ENCODE results near the gene GON7. TPM values are rescaled to one million over a fixed set of nuclear protein-coding genes. Genes with fewer than 3 reads are reported as not detected.
"Not testable (repeated sequence)": the region's sequence is repeated elsewhere in the genome, so short reads cannot be mapped to it uniquely, and the experiment has no call there.

GON7 gene
- polyA plus RNA-seq, 10 donors, result 7.5 to 12.0 (median 8.4) TPM

DNA sequence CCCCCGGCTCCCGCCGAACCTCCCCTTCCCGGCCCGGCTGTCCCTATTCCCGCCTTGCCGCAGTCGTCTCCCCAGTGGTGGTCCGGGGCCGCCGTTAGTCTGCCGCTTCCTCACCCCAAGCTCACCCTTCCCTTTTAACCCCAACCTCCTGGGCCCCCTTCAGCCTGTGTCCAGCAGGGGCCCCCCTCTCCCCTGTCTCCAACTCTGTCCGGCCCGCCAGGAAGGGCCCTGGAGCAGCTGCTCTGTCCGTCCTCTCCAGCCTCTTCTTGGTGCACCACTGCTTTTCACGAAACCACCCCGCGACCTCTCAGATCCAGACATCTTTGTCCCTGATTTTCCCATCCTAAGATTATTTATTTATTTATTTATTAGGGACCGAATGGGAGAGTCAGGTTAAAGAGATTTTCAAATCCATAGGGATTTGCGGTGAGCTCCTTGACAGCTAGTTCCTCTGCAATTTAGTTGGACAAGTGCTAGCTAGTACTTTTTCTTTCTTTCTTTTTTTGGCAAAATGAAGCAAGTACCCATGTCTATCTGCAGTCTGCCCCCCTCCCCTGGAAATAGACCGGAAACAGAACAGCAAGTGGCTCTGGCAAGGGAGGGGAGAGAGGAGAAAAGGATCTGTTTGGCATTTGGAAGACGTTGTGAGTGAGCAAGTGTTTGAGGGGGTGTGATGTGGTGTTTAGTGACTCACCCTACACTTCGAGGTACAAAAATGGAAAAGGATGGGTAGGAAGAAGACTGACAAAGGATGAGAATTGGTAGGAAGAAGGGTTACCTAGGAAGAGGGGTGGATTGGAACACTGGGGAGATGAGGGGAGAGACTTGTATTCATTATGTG, 823 bp upstream of the GON7 start:
- peak; percentile 43 to 90 (median 68) for DNase-seq

GRCh38 chr14:93201155-93201704, 5.6 kb downstream of the GON7 start:
- DNase-seq, result no peak

DNA sequence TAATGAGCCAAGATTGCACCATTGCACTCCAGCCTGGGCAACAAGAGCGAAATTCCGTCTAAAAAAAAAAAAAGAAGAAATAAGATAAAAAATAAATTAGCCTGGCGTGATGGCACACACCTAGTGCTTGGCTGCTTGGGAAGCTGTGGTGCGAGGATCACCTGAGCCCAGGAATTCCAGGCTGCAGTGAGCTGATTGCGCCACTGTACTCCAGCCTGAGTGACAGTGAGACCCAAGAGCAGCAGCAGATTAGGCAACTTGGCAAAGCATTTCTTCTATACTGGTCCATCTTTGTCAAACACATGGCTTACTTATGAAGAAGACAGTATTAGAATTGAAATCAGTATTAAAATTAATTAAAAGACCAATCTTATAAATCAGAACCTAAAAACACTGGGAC, 6.3 kb downstream of the GON7 start:
- no peak for DNase-seq

GRCh38 chr14:93199031-93199430, 7.8 kb downstream of the GON7 start:
- no peak for DNase-seq

DNA sequence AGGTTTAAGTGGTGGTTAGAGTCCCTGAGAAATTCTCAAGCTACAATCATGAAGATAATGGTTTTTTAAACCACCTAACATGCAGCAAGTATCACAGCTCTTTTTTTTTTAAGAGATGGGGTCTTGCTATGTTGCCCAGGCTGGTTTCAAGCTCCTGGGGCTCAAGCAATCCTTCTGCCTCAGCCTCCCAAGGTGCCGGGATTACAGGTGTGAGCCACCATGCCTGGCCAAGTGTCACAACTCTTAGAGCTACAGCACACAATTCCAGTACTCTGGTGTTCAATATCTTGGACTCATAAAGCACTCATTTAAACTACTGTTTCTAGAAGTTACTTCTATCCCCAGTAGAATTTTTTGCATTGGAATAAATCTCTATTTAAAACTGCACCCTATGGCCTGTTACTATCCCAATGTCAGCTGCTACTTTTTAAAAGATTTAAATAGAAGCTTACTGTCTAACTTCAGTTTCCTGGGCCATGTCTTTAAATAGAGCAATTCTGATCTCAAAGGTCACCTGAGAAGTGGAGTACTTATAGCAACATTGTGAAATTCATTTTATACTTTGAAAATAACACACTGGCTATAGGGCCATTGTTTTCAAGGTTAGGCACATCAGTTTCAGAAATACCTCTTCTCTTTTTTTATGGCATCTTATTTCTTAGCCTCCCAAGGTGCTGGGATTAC, 11.4 kb downstream of the GON7 start:
- DNase-seq, result no peak

- no peak for DNase-seq
These were observed 19.9 kb downstream of the GON7 start for GRCh38 chr14:93186956-93187355.

DNA sequence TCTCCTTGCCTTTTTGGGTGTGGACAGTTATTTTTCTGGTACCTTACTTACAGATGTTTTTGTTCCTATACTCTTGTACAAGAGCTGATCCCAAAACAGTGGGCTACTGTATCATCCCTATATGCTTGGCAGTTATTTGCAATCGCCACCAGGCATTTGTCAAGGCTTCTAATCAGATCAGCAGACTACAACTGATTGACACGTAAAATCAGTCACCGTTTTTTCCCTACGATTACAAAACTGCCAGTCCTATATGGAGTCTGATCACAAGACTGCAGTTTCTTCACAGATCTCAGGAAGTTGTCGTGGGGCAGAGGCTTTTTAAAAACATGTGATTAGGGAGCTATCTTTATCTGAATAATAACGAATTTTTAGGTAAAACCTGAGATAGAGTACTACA, 20.4 kb downstream of the GON7 start:
- DNase-seq, result peak in 1 of 3 donors; percentile 6

DNA sequence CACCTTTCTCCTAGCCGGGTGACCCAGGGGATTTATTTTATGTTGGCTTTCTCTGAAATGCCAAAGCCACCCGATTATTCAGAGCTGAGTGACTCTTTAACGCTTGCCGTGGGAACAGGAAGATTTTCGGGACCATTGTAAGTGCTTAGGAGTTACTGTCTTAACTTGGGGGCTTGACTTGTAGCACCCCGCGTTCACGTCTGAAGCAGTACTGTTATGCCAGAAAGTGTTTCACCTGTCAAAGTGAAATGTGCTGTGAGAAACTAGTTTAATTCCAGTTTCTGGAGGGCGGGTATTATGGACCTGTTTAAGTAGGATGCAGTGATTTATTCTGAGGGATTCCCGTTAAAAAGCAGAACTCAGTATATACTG, 21.5 kb downstream of the GON7 start:
- no peak for DNase-seq

- DNase-seq, result peak; percentile 81 to 95 (median 86)
These were observed 22.2 kb downstream of the GON7 start, which contains the start of the genes LYSET and MOAP1 for GRCh38 chr14:93184391-93185348. Gene LYSET, plus strand, starts transcription at chr14:93185317. Its CDS starts 89 bp downstream, at chr14:93185406. Gene MOAP1, minus strand, starts transcription at chr14:93184897. Its CDS starts 655 bp downstream, at chr14:93184242.

GRCh38 chr14:93183596-93184317, 23.1 kb downstream of the GON7 start:
- DNase-seq, result no peak

DNA sequence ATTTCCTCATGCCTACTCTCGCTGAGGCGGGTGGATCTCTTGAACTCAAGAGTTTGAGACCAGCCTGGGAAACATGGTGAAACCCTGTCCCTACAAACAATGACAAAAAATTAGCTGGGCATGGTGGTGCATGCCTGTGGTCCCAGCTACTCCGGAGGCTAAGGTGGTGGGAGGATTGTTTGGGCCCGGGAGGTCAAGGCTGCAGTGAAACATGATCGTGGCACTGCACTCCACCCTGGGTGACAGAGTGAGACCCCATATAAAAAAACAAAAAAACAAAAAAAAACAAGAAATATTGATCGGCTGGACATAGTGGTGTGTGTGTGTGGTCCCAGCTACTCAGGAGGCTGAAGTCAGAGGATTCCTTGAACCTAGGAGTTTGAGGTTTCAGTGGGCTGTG, 31.4 kb downstream of the GON7 start:
- no peak for DNase-seq

DNA sequence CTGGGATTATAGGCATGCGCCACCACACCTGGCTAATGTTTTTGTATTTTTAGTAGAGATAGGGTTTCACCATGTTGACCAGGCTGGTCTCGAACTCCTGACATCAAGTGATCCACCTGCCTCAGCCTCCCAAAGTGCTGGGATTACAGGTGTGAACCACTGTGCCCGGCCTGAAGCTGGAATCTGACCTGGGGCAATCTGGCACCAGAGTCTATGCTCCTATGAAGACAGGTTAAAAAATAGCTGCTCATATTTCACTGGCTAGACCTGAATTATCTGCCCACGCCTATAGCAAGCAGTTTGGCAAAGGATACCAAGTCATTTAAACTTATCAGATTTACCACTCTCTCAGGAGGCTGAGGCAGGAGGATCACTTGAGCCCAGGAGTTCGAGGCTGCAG, 32.1 kb downstream of the GON7 start:
- not testable (repeated sequence) for DNase-seq

- peak in 1 of 3 donors; percentile 33 for DNase-seq
These were observed 32.9 kb downstream of the GON7 start for GRCh38 chr14:93173943-93174395.

GRCh38 chr14:93171376-93171775, 35.5 kb downstream of the GON7 start:
- DNase-seq, result no peak

- DNase-seq, result not testable (repeated sequence)
These were observed 36.7 kb downstream of the GON7 start for GRCh38 chr14:93170141-93170540.

- not testable (repeated sequence) for DNase-seq
These were observed 37.2 kb downstream of the GON7 start for GRCh38 chr14:93169619-93170018.

DNA sequence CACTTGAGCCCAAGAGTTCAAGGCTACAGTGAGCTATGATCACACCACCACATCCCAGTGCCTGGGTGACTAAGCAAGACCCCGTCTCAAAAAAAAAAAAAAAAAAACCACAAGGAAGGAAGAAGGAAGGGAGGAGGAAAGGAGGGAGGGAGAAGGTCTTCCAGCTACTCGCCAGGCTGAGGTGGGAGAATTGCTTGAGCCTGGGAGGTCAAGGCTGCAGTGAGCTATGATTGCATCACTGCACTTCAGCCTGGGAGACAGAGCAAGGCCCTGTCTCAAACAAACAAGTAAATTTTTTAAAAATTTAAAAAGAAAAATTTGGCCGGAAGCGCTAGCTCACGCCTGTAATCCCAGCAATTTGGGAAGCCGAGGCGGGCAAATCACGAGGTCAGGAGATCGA, 38.3 kb downstream of the GON7 start:
- not testable (repeated sequence) for DNase-seq

DNA sequence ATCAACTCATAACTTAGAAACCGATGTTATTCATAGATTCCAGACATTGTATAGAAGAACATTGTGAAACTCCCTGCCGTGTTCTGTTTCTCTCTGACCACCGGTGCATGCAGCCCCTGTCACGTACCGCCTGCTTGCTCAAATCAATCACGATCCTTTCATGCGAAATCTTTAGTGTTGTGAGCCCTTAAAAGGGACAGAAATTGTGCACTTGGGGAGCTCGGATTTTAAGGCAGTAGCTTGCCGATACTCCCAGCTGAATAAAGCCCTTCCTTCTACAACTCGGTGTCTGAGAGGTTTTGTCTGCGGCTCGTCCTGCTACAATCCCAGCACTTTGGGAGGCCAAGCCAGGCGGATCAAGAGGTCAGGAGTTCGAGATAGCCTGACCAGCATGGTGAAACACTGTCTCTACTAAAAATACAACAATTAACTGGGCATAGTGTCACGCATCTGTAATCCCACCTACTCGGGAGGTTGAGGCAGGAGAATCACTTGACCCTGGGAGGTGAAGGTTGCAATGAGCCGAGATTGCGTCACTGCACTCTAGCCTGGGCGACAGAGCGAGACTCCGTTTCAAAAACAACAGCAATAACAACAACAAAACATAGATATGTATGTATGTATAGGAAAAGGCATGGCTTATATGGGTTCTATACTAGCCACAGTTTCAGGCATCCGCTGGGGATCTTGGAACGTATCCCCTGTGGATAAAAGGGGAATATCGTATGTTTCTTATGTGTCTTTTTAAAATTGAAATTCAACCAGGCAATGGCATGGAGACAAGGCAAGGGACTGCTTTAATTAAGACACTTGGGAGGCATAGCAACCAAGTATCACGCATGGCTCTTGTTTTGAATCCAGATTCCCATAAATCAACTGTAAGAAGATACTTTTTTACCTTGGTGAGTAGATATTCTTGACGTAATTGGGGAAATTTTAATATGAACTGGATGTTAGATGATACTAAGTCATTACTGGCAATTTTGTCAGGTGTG, 41.3 kb downstream of the GON7 start:
- not testable (repeated sequence) for DNase-seq

DNA sequence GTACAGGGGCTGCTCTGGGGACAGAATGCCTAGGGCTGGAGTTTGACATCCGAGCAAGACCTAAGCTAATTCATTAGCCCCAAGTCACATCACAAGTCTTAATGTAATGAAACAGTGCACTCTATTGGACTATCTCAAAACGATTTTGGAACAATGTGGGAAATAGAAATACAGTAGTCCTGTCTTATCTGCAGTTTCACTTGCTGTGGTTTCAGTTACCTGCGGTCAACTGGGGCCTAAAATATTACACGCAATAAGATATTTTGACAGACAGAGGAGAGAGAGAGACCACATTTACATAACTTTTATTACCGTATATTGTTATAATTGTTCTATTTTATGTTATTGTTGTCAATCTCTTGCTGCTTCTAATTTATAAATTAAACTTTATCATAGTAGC, 43.3 kb downstream of the GON7 start:
- no peak for DNase-seq
